ENCODE measurements around the gene GPR52. TPM values are rescaled to one million over a fixed set of nuclear protein-coding genes. Genes with fewer than 3 reads are reported as not detected.

GPR52 gene
- total and polyA plus RNA-seq, 2 of the 13 experiments (the other 11 are each of a cell fraction or from before 2014, with no cell fraction given), result 0.25 to 1.5 TPM

- TF ChIP-seq ARID2 (CRISPR knock-in tag; IDR thresholded peaks at IDR 0.05; ENCODE audit: borderline replicate concordance) (no peak), GMEB1 (CRISPR knock-in tag; IDR thresholded peaks at IDR 0.05; ENCODE audit: borderline replicate concordance) (no peak), WIZ (CRISPR knock-in tag; IDR thresholded peaks at IDR 0.05) (no peak), ZNF256 (CRISPR knock-in tag; conservative IDR thresholded peaks at IDR 0.05) (no peak), MXD1 (CRISPR knock-in tag; IDR thresholded peaks at IDR 0.05) (no peak), SP1 (IDR thresholded peaks at IDR 0.05) (no peak), SP1 (CRISPR knock-in tag; IDR thresholded peaks at IDR 0.05) (no peak)
Observed at GRCh38 chr1:174491606-174492005, 43.8 kb downstream of the GPR52 start (continued).

GRCh38 chr1:174497478-174497877 is 49.7 kb downstream of the GPR52 start:
- intact Hi-C loops (cut with micrococcal nuclease; ENCODE audit: unreplicated experiment) (loop anchor here (10.0 kb wide), 1 partner anchor 233 kb away; no protein-coding TSS in a partner anchor), in situ Hi-C loops (cut with HindIII; ENCODE audit: extremely low pct_ligation_motif_present, low pct_unique_long_range_greater_than_20kb) (no loop called here)
- Histone ChIP-seq H4K20me1 (ENCODE audit: insufficient read depth, low read length) (no peaks in the 10 kb centered on the region), H3K4me1 (ENCODE audit: insufficient read depth, low read length) (no peaks in the 10 kb centered on the region), H3K27me3 (ENCODE audit: control insufficient read depth in 1 of 2, insufficient read depth in 2 of 2, low read length in 2 of 2) (no peaks in the 10 kb centered on the region; a peak in 1 of 5 replicates), H3K36me3 (replicated peaks in 1 of 2; ENCODE audit: control insufficient read depth in 1 of 2, insufficient read depth in 2 of 2, low read length in 2 of 2) (no peaks in the 10 kb centered on the region), H3K9me3 (ENCODE audit: low read length) (no peaks in the 10 kb centered on the region), H3K4me2 (ENCODE audit: low read depth, low read length) (no peak overlapping the region), H3K9ac (ENCODE audit: insufficient read depth, low read depth, low read length) (no peak overlapping the region), H3K4me3 (replicated peaks in 1 of 3; ENCODE audit: insufficient read depth in 1 of 3, low read depth in 2 of 3, low read length in 3 of 3) (no peak overlapping the region), H3K27ac (ENCODE audit: extremely low read length, insufficient read depth, low read length) (no peak overlapping the region), H2AFZ (ENCODE audit: low read length) (no peak overlapping the region), H3K79me2 (ENCODE audit: insufficient read depth, low read length) (no peaks in the 10 kb centered on the region)
- FAIRE-seq (no peak), ATAC-seq (no peak), DNase-seq (ENCODE audit: low spot score) (no peak)
- ChIA-PET POLR2A (no interaction called here), CTCF (ENCODE audit: low intra/inter-chr PET ratio, low total read pairs) (no interaction called here)
- BruUV-seq (replicated peaks), result no TSS peak
- TF ChIP-seq ZNF224 (CRISPR knock-in tag; IDR thresholded peaks at IDR 0.05) (no peak), ATF2 (CRISPR knock-in tag; IDR thresholded peaks at IDR 0.05) (no peak)
